ENCODE results near the gene TTLL8. TPM values are rescaled to one million over a fixed set of nuclear protein-coding genes. Genes with fewer than 3 reads are reported as not detected.

Gene TTLL8
- polyA plus RNA-seq, 1 experiment, result not detected

DNA sequence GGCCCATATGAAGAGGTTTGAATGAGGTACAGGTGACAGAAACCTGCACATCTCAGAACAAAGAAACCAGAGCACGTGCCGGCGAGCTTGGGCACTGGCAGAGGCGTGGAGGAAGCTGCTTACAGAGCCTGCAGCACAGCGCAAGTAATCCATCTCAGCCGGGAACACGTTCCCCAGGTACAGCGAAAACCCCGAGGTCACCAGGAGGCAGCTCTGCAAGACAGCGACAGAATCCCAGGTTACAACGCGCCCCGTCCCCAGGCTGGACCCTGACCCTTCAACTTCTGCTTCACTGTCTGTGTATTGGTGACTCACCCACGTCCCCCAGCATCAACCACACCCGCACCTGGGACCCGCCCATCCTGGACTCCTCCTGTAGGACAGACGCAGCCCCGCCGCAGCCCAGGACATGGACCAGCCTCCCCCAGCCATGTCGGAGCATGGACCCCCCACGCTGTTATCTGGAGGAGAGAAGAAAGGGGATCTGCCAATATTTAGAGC is 24.9 kb upstream of the TTLL8 start:
- TF ChIP-seq, protein P1, sequence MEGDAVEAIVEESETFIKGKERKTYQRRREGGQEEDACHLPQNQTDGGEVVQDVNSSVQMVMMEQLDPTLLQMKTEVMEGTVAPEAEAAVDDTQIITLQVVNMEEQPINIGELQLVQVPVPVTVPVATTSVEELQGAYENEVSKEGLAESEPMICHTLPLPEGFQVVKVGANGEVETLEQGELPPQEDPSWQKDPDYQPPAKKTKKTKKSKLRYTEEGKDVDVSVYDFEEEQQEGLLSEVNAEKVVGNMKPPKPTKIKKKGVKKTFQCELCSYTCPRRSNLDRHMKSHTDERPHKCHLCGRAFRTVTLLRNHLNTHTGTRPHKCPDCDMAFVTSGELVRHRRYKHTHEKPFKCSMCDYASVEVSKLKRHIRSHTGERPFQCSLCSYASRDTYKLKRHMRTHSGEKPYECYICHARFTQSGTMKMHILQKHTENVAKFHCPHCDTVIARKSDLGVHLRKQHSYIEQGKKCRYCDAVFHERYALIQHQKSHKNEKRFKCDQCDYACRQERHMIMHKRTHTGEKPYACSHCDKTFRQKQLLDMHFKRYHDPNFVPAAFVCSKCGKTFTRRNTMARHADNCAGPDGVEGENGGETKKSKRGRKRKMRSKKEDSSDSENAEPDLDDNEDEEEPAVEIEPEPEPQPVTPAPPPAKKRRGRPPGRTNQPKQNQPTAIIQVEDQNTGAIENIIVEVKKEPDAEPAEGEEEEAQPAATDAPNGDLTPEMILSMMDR (IDR thresholded peaks at IDR 0.05; ENCODE audit: low read depth, low read length), result no peak
- ChIA-PET CTCF (interaction anchor here (0.6 kb wide), 1 partner anchor 14 kb away, joined by 4 read pairs; no protein-coding TSS in a partner anchor), POLR2A (no interaction called here)
- DNase-seq (ENCODE audit: low read depth, low spot score), result no peak
- no peak overlapping the region for H3K27ac ChIP-seq (ENCODE audit: low read depth, low read length)
- H3K4me3 ChIP-seq (ENCODE audit: low read depth, low read length), result no peak overlapping the region
- peaks cover 9% of the 10 kb centered on the region for H3K27me3 ChIP-seq (ENCODE audit: control insufficient read depth, insufficient read depth, low read length)
- peaks cover 13% of the 10 kb centered on the region for H3K9me3 ChIP-seq (ENCODE audit: control insufficient read depth, insufficient read depth, low read length)

DNA sequence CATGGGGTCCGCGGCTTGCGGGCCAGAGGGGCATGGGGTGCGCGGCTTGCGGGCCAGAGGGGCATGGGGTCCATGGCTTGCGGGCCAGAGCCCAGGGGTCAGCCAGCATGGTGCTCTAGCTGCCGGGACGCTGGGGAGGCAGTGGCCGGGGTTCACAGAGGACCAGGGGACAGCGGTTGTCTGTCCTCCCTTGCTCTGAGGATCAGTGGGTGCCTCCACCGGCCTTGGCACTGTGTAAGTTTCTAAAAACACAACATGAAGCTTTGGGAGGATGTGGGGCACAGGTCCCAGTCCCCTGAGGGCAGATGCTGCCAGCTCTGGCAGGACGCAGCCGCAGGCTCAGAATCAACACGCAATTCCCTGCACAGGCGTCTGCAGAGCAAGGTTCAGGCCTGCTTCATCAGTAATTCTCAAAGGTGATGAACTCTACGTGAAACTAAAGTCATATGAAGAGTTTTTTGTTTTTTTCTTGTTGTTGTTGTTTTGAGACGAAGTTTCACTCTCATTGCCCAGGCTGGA is 24.2 kb upstream of the TTLL8 start:
- Histone ChIP-seq H3K27ac (ENCODE audit: low read depth, low read length) (no peak overlapping the region), H3K9me3 (ENCODE audit: control insufficient read depth, insufficient read depth, low read length) (peaks cover 6% of the 10 kb centered on the region), H3K27me3 (ENCODE audit: control insufficient read depth, insufficient read depth, low read length) (peaks cover 9% of the 10 kb centered on the region), H3K4me3 (ENCODE audit: low read depth, low read length) (no peak overlapping the region)
- ChIA-PET CTCF (no interaction called here), POLR2A (interaction anchor here (0.6 kb wide), 1 partner anchor 55 kb away, joined by 4 read pairs; no protein-coding TSS in a partner anchor)
- TF ChIP-seq, protein P1 (IDR thresholded peaks at IDR 0.05; ENCODE audit: low read depth, low read length), result no peak
- DNase-seq (ENCODE audit: low read depth, low spot score), result no peak

DNA sequence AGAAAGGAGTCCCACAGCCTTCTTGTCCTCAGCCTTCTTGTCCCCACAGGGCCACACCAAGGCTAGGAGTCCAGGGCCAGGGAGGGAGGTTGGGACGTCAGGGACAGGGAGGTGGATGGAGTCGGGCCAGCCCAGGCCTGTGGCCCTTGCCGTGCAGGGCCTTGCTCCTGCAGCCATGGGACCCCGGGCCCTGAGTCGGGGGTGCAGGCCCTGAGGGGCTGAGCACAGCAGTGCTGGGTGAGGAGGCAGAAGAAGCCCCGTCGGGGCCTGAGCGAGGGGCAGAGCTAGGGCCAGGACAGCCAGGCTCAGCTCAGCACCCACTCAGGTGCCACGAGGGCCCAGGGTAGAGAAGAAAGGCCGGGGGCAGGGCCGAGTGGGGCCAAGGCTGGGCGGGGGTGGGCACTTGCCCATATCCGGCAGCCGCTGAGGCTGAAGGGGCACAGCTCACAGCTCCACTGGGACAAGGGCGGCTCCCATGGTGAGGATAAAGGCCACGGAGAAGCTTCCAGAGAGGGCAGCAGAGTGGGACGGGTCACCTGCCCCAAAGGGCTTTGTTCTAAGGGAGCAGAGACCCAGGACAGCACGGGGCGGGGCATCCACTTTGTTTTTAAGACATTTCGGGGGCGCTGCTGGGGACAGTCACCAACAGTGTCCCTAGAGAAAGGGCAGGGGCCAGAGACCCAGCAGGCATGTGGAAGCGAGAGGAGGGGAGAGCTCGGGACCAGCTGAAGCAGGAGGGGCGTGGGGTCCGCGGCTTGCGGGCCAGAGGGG is 23.5 kb upstream of the TTLL8 start:
- H3K4me3 ChIP-seq (ENCODE audit: low read depth, low read length), result no peak overlapping the region
- peaks cover 9% of the 10 kb centered on the region for H3K27me3 ChIP-seq (ENCODE audit: control insufficient read depth, insufficient read depth, low read length)
- no peak for DNase-seq (ENCODE audit: low read depth, low spot score)
- H3K9me3 ChIP-seq (ENCODE audit: control insufficient read depth, insufficient read depth, low read length), result peaks cover 2% of the 10 kb centered on the region; the same call in 1 of the 2 replicates
- H3K27ac ChIP-seq (ENCODE audit: low read depth, low read length), result no peak overlapping the region
- CTCF ChIA-PET, result no interaction called here
- TF ChIP-seq, protein P1 (IDR thresholded peaks at IDR 0.05; ENCODE audit: low read depth, low read length), result no peak
- POLR2A ChIA-PET, result interaction anchor here (0.6 kb wide), 1 partner anchor 54 kb away, joined by 4 read pairs; no protein-coding TSS in a partner anchor

DNA sequence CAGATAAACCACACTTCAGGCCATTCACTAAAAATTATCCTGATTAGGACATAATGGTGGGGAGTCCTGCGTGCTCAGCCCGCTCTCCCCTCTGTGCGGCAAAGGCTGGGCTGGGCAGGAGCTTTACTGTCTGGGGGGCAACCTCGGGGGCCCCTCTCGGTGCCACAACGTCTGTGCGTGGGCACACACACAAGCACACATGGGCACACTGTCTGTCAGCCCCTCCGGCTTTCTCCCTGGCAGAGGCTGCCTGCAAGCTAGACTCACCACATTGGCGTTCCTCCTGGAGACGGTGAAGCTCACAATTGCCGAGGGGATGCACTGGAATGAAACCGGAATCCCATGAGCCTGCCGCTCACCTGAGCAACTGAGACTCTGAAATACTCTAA is 22.0 kb upstream of the TTLL8 start:
- POLR2A ChIA-PET, result no interaction called here
- DNase-seq (ENCODE audit: low read depth, low spot score), result no peak

More for the DNA sequence above, 22.0 kb upstream of the TTLL8 start:
- no peaks in the 10 kb centered on the region; the same call in 1 of the 2 replicates for H3K9me3 ChIP-seq (ENCODE audit: control insufficient read depth, insufficient read depth, low read length)
- TF ChIP-seq, protein P1 (IDR thresholded peaks at IDR 0.05; ENCODE audit: low read depth, low read length), result no peak
- no peak overlapping the region for H3K27ac ChIP-seq (ENCODE audit: low read depth, low read length)
- CTCF ChIA-PET, result no interaction called here
- peaks cover 9% of the 10 kb centered on the region for H3K27me3 ChIP-seq (ENCODE audit: control insufficient read depth, insufficient read depth, low read length)
- H3K4me3 ChIP-seq (ENCODE audit: low read depth, low read length), result no peak overlapping the region
